GM12874 (cell line): ENCODE measurements around the gene KLK1.
A peak's percentile ranks its signal among the peaks of the same experiment; 100 is the strongest.

ENCODE experiments used
- TF ChIP-seq, protein P1 (sequence below): IDR thresholded peaks from 2 replicates; pipeline ENCODE4 v1.5.1; 2011; ENCODE audit warnings: low read depth, mild to moderate bottlenecking, control low read depth, low read length, moderate library complexity; ENCODE audit not compliant: insufficient read depth

The KLK1 gene

DNA sequence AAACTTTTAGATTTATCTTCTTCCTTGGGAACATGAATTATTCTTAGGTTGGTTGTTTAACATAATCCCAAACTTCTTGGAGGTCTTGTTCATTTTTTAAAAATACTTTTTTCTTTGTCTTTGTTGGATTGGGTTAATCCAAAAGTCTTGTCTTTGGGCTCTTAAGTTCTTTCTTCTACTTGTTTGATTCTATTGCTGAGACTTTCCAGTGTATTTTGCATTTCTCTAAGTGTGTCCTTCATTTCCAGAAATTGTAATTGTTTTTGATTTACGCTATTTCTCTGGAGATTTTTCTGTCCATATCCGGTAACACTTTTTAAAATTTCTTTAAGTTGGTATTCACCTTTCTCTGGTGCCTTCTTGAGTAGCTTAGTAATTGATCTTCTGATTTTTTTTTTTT lies 19.6 kb upstream of the KLK1 start:
- TF ChIP-seq, protein P1, sequence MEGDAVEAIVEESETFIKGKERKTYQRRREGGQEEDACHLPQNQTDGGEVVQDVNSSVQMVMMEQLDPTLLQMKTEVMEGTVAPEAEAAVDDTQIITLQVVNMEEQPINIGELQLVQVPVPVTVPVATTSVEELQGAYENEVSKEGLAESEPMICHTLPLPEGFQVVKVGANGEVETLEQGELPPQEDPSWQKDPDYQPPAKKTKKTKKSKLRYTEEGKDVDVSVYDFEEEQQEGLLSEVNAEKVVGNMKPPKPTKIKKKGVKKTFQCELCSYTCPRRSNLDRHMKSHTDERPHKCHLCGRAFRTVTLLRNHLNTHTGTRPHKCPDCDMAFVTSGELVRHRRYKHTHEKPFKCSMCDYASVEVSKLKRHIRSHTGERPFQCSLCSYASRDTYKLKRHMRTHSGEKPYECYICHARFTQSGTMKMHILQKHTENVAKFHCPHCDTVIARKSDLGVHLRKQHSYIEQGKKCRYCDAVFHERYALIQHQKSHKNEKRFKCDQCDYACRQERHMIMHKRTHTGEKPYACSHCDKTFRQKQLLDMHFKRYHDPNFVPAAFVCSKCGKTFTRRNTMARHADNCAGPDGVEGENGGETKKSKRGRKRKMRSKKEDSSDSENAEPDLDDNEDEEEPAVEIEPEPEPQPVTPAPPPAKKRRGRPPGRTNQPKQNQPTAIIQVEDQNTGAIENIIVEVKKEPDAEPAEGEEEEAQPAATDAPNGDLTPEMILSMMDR = no peak

DNA sequence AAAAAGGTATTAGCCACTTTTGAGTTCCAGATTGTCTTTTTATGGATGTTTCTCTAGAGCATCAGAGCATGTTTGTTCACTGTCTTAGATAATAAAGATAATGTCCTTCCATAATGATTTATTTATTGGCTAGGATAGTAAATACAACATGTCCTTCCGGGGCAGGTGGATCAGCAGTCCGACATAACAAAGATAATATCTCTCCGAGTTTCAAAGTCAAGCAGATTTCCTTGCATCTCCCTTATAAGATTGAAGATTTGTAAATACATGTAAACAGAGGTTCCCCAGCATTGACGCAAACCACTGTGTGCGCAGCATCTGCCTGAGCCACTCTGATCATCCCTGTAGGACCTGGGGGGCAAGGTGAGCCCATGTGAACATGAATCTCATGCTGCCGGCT lies 18.5 kb upstream of the KLK1 start:
- TF ChIP-seq, protein P1 = no peak

DNA sequence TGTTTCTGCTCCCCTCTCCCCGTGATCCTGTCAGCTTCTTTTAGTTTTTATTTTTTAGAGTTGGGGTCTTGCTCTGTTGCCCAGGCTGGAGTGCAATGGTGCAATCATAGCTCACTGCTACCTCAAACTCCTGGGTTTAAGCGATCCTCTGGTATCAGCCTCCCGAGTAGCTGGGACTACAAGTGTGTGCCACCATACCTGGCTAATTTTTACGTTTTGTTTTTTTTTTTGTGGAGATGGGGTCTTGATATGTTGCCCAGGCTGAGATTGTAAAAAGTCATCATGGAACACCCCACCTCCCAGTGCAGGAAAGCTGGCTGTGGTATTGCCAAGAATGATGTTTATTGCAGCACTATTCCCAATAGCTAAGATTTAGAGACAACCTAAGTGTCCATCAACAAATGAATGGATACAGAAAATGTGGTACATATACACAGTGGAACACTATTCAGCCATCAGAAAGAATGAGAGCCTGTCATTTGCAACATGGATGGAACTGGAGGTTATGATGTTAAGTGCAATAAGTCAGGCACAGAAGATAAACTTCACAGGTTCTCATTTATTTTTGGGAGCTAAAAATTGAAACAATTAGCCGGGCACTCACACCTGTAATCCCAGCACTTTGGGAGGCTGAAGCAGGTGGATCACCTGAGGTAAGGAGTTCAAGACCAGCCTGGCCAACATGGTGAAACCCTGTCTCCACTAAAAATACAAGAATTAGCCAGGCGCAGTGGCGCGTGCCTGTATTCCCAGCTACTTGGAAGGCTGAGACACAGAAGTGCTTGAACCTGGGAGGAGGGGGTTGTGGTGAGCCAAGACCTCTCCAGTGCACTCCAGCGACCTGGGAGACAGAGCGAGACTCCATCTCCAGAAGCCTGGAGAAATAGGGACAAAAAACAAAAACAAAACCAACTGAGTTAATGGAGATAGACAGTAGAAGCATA lies 16.4 kb upstream of the KLK1 start:
- TF ChIP-seq, protein P1 = no peak

DNA sequence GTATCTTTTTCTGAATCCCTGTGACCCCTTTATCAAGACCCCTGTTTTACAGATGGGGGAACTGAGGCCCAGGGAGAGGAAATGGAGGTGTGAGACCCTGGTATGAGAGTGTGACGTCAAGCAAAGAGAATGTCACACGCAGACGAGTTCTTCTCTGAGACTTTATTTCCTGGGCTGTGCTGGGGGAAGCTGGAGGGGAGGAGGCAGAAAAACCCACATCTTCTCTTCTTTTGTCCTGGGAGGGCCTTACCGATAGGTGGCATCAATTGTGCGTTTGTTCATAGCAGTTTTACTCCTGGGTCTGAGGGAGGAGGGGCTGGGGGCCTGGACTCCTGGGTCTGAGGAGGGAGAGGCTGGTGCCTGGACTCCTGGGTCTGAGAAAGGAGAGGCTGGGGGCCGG lies 14.7 kb upstream of the KLK1 start:
- TF ChIP-seq, protein P1 = peak; percentile 55

DNA sequence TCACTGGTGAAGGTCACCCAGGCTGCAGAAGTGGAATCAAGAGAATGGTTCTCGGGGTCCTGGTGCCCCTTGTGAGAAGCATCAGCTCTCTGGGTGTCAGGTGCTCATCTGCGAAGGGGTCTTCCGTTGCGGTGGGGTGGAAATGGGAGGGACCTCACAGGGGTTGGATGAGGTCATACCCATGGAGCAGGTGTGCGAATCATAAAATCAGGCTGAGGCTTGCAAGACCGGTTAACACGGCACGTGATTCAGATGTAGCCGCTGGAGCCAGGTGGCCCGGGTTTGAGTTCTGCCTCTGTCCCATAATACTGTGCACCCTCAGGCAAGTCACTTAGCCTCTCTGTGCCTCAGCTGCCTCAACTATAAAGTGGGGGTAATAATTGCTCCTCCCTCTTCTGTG lies 13.7 kb upstream of the KLK1 start:
- TF ChIP-seq, protein P1 = no peak

DNA sequence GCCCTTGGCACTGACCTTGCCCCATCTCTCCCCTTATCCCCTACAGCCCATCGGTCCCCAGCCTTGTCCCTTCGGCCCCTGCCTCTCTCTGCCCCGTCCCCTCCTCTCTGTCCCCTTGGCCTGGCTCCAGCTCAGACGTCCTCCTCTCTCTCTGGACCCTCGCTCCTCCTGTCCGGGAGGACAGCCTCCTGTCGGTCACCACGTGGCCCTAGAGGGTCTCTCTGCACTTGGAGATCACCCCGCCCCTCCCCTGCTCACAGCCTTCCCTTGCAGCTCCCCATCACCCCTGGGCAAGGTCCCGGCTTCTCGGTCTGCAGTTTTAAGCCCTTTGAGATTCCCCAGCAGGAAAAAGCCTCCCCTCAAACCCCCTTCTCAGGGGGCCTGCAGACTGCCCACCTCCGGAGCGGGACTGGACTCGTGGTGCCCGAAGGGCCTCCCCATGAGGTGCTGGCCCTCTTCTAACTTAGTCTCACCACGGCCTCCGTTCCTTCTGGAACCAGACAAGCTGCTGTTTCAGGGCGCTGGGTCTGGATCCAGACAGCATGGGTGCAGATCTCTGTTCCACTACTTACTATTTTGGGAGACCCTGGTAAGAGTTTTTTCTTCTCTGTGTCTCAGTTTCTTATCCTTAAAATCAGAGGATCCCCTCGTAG lies 13.1 kb upstream of the KLK1 start:
- TF ChIP-seq, protein P1 = no peak

DNA sequence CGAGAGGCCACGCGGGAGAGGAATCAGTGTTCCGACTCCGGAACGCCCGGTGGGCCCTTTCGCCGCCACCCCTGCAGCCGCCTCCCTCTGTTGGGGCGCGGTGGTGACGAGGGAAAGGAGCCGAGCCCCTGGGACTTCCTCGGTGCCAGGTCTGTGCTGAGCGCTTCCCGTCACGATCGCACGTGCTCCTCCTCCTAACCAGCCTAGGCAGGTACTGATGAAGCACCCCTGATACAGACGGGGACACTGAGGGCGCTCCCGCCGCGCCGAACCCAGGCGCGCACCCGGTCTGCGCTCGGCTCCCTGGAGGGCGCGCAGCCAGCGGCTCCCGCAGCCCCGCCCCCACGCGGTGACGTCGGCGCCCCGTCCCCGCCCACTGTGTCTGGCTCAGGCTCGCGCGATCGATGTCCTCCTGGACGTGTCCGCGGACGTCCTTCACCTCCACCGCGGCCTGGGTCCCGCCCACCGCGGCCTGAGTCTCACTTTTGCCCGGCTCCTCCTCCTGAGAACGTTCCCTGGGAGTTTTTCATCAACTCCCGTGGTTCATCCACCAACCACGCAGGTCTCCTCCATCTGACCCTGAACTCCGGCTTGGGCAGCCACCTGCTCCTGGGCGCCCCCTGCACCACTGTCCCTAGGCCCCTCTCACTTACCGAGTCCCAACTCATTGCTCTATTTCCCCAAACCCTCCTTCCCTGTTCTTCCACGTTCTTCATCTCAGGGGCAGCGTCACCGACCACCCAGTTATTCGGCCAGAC lies 12.4 kb upstream of the KLK1 start:
- TF ChIP-seq, protein P1 = no peak
